Liver (tissue), 9 donors: Measurements from ENCODE around the gene KIF21B. TPM values are rescaled to one million over a fixed set of nuclear protein-coding genes. Genes with fewer than 3 reads are reported as not detected.

Experiments
- DNase-seq: peaks from one replicate; pipeline ENCODE4 v3.0.0-alpha.2; 2017; ENCODE audit warnings: low spot score
- H3K27ac ChIP-seq, 2 donors: one replicate each; pipeline ENCODE4 v1.7.0; 2013; ENCODE audit warnings: inconsistent platforms in 2 of 2, low read length in 2 of 2, control low read depth in 1 of 2, low read depth in 1 of 2, mild to moderate bottlenecking in 1 of 2
- H3K27me3 ChIP-seq, 4 donors: one replicate each; pipeline versions ENCODE4 v1.6.1 to v1.7.0; 2013; ENCODE audit warnings: low read length in 3 of 4, inconsistent platforms in 1 of 4, mild to moderate bottlenecking in 1 of 4, moderate library complexity in 1 of 4; ENCODE audit not compliant: control insufficient read depth in 4 of 4, insufficient read depth in 4 of 4
- H3K36me3 ChIP-seq, 4 donors: one replicate each; pipeline versions ENCODE4 v1.6.1 to v1.7.0; 2013; ENCODE audit warnings: low read length in 3 of 4, mild to moderate bottlenecking in 3 of 4, low read depth in 1 of 4, moderate library complexity in 1 of 4; ENCODE audit not compliant: control insufficient read depth in 4 of 4, insufficient read depth in 3 of 4
- H3K4me1 ChIP-seq, 4 donors: one replicate each; pipeline versions ENCODE4 v1.6.1 to v1.7.0; 2013; ENCODE audit warnings: low read length in 3 of 4, mild to moderate bottlenecking in 3 of 4, moderate library complexity in 1 of 4; ENCODE audit not compliant: control insufficient read depth in 4 of 4, insufficient read depth in 4 of 4
- H3K4me3 ChIP-seq, 3 donors: one replicate each; pipeline versions ENCODE4 v1.6.1 to v1.7.0; 2013; ENCODE audit warnings: low read length in 3 of 3, control low read depth in 1 of 3, low read depth in 1 of 3, mild to moderate bottlenecking in 1 of 3
- H3K9ac ChIP-seq, 2 donors: one replicate each; pipeline ENCODE4 v1.7.0; 2013; ENCODE audit warnings: low read length in 2 of 2, mild to moderate bottlenecking in 2 of 2, moderate library complexity in 2 of 2, control low read depth in 1 of 2, low read depth in 1 of 2
- H3K9me3 ChIP-seq, 4 donors: one replicate each; pipeline versions ENCODE4 v1.6.1 to v1.7.0; 2013; ENCODE audit warnings: low read length in 3 of 4; ENCODE audit not compliant: control insufficient read depth in 4 of 4
- CTCF ChIP-seq: fragments of 150-350 bp; IDR thresholded peaks from 2 replicates; pipeline ENCODE4 v1.5.1; 2017; ENCODE audit warnings: improper control_type of control experiment, low read depth, low read length; ENCODE audit not compliant: missing input control
- EGR1 ChIP-seq, 2 donors: IDR thresholded peaks; 2 replicates each; pipeline ENCODE4 v1.6.1; 2016 to 2018; ENCODE audit warnings: antibody characterized with exemption in 2 of 2, low read depth in 2 of 2
- FOXA1 ChIP-seq: IDR thresholded peaks from 2 replicates; pipeline ENCODE4 v1.6.1; 2016; ENCODE audit warnings: antibody characterized with exemption
- FOXA2 ChIP-seq: IDR thresholded peaks from 2 replicates; pipeline ENCODE4 v1.6.1; 2016; ENCODE audit warnings: antibody characterized with exemption
- GABPA ChIP-seq, 2 donors: IDR thresholded peaks in 1 of 2; conservative IDR thresholded peaks in 1 of 2; 2 replicates each; pipeline ENCODE4 v1.6.1; 2016; ENCODE audit warnings: antibody characterized with exemption in 2 of 2, mild to moderate bottlenecking in 1 of 2, moderate library complexity in 1 of 2
- HNF4A ChIP-seq, 2 donors: conservative IDR thresholded peaks; 2 replicates each; pipeline ENCODE4 v1.6.1; 2016; ENCODE audit warnings: antibody characterized with exemption in 2 of 2, mild to moderate bottlenecking in 2 of 2
- HNF4G ChIP-seq: IDR thresholded peaks from 2 replicates; pipeline ENCODE4 v1.6.1; 2016; ENCODE audit warnings: antibody characterized with exemption
- JUND ChIP-seq, 2 donors: IDR thresholded peaks; 2 replicates each; pipeline ENCODE4 v1.6.1; 2016; ENCODE audit warnings: antibody characterized with exemption in 2 of 2
- NR2F2 ChIP-seq: IDR thresholded peaks from 2 replicates; pipeline ENCODE4 v1.6.1; 2016; ENCODE audit warnings: antibody characterized with exemption
- RAD21 ChIP-seq, 2 donors: IDR thresholded peaks; 2 replicates each; pipeline ENCODE4 v1.6.1; 2016; ENCODE audit warnings: antibody characterized with exemption in 2 of 2, mild to moderate bottlenecking in 2 of 2
- RXRA ChIP-seq, 2 donors: IDR thresholded peaks; 2 replicates each; pipeline ENCODE4 v1.6.1; 2017 to 2018; ENCODE audit warnings: antibody characterized with exemption in 2 of 2, mild to moderate bottlenecking in 1 of 2
- SP1 ChIP-seq: IDR thresholded peaks from 2 replicates; pipeline ENCODE4 v1.6.1; 2018; ENCODE audit warnings: antibody characterized with exemption, mild to moderate bottlenecking
- TAF1 ChIP-seq: conservative IDR thresholded peaks from 2 replicates; pipeline ENCODE4 v1.6.1; 2016; ENCODE audit warnings: antibody characterized with exemption, mild to moderate bottlenecking
- YY1 ChIP-seq: IDR thresholded peaks from 2 replicates; pipeline ENCODE4 v1.6.1; 2016; ENCODE audit warnings: antibody characterized with exemption, mild to moderate bottlenecking
- ZBTB33 ChIP-seq: IDR thresholded peaks from 2 replicates; pipeline ENCODE4 v1.6.1; 2016; ENCODE audit warnings: antibody characterized with exemption
- WGBS: extraction: QIAGEN DNeasy Blood & Tissue Kit; methylation state at CpG from one replicate; pipeline ENCODE4 v1.1.7; 2013; 5-methylcytosine and 5-hydroxymethylcytosine counted together
- polyA plus RNA-seq, 2 donors: library from polyadenylated mRNA; stranded (reverse) in 1 of 2; unstranded in 1 of 2; fragments of 200-250 nt in 1 of 2; fragments of >200 nt in 1 of 2; fragmentation: Nextera tagmentation in 1 of 2; extraction: Ambion mirVana in 1 of 2; gene quantifications; one replicate each; pipeline versions ENCODE4 v1.2.1 to v1.2.3, GENCODE V29; 2013 to 2015
- total RNA-seq, 2 donors: library from RNA; depleted of rRNA; stranded (reverse); fragments of >200 nt; gene quantifications; one replicate each; pipeline ENCODE4 v1.2.3, GENCODE V29; 2014
- TF ChIP-seq, protein P1 (sequence below): IDR thresholded peaks from 2 replicates; pipeline ENCODE4 v1.6.1; 2016; ENCODE audit warnings: antibody characterized with exemption
- TF ChIP-seq, protein P2 (sequence below): IDR thresholded peaks from 2 replicates; pipeline ENCODE4 v1.6.1; 2016; ENCODE audit warnings: antibody characterized with exemption
- TF ChIP-seq, protein P3 (sequence below): IDR thresholded peaks from 2 replicates; pipeline ENCODE4 v1.6.1; 2016; ENCODE audit warnings: antibody characterized with exemption, mild to moderate bottlenecking
- donor health status: healthy.
- donor health status: healthy.
- donor health status: healthy.
- donor health status: healthy.
- donor health status: healthy.

The KIF21B gene
- total and polyA plus RNA-seq, 4 donors: 0.42 to 1.9 (median 1.0) TPM

DNA sequence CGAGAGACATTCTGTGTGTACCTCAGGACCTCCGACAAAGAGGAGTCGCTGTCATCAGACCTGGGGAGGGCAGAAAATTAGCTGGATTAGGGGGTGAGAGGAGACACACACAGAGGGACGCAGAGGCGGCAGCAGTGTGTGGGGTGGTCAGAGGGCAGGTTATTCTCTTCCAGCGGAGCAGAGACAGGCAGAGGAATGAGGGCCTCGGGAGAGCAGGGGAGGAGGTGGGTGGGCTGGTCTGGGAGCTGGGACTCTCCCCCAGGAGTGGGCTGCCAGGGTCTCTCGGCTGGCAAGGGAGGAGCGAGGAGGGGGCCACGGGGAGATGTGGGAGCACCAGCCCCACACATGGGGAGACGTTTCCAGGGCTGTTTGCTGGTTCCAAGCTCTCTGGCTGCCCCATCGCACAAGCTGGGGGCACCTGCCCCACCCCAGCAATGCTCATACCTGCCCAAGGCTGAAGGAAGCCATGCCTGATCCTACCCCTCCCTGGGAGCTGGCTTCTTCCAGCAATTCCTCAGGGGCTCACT lies 40.4 kb downstream of the KIF21B start:
- DNase-seq: no peak
- Histone ChIP-seq H3K4me1 (no peaks in the 10 kb centered on the region), H3K27ac (no peak overlapping the region), H3K4me3 (no peak overlapping the region), H3K9me3 (peaks cover 0 to 2% (median 0%) of the 10 kb centered on the region in 4 donors), H3K27me3 (no peaks in the 10 kb centered on the region), H3K9ac (no peak overlapping the region), H3K36me3 (no peaks in the 10 kb centered on the region)
- TF ChIP-seq HNF4G (no peak), FOXA1 (no peak), SP1 (no peak), EGR1 (IDR thresholded peaks at IDR 0.05; ENCODE audit: low read depth in 2 of 2) (no peak), CTCF (no peak)
- TF ChIP-seq, protein P1, sequence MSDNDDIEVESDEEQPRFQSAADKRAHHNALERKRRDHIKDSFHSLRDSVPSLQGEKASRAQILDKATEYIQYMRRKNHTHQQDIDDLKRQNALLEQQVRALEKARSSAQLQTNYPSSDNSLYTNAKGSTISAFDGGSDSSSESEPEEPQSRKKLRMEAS: no peak
- TF ChIP-seq, protein P2, sequence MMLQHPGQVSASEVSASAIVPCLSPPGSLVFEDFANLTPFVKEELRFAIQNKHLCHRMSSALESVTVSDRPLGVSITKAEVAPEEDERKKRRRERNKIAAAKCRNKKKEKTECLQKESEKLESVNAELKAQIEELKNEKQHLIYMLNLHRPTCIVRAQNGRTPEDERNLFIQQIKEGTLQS: no peak
- 94% methylated on average over 12 of the region's 12 CpGs for WGBS

GRCh38 chr1:200982071-200982945 lies 41.2 kb downstream of the KIF21B start:
- peaks cover 0 to 2% (median 0%) of the 10 kb centered on the region in 4 donors for H3K9me3 ChIP-seq
- 87% methylated on average over 19 of the region's 19 CpGs for WGBS
- no peak for DNase-seq
- H3K27me3 ChIP-seq: no peaks in the 10 kb centered on the region
- H3K36me3 ChIP-seq: no peaks in the 10 kb centered on the region
- no peaks in the 10 kb centered on the region for H3K4me1 ChIP-seq
- TF ChIP-seq RXRA (IDR thresholded peaks at IDR 0.05): no peak
- no peak for TF ChIP-seq HNF4A (conservative IDR thresholded peaks at IDR 0.05)
- TF ChIP-seq TAF1: no peak
- TF ChIP-seq, protein P3, sequence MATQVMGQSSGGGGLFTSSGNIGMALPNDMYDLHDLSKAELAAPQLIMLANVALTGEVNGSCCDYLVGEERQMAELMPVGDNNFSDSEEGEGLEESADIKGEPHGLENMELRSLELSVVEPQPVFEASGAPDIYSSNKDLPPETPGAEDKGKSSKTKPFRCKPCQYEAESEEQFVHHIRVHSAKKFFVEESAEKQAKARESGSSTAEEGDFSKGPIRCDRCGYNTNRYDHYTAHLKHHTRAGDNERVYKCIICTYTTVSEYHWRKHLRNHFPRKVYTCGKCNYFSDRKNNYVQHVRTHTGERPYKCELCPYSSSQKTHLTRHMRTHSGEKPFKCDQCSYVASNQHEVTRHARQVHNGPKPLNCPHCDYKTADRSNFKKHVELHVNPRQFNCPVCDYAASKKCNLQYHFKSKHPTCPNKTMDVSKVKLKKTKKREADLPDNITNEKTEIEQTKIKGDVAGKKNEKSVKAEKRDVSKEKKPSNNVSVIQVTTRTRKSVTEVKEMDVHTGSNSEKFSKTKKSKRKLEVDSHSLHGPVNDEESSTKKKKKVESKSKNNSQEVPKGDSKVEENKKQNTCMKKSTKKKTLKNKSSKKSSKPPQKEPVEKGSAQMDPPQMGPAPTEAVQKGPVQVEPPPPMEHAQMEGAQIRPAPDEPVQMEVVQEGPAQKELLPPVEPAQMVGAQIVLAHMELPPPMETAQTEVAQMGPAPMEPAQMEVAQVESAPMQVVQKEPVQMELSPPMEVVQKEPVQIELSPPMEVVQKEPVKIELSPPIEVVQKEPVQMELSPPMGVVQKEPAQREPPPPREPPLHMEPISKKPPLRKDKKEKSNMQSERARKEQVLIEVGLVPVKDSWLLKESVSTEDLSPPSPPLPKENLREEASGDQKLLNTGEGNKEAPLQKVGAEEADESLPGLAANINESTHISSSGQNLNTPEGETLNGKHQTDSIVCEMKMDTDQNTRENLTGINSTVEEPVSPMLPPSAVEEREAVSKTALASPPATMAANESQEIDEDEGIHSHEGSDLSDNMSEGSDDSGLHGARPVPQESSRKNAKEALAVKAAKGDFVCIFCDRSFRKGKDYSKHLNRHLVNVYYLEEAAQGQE: no peak
- TF ChIP-seq JUND (IDR thresholded peaks at IDR 0.05): no peak
- TF ChIP-seq RAD21 (IDR thresholded peaks at IDR 0.05): no peak
- no peak for TF ChIP-seq NR2F2
- no peak for TF ChIP-seq YY1
- no peak for TF ChIP-seq FOXA1
- TF ChIP-seq, protein P1: no peak
- TF ChIP-seq FOXA2: no peak
- no peak for TF ChIP-seq EGR1 (IDR thresholded peaks at IDR 0.05; ENCODE audit: low read depth in 2 of 2)
- no peak for TF ChIP-seq ZBTB33
- no peak for TF ChIP-seq SP1
- no peak for TF ChIP-seq CTCF
- TF ChIP-seq GABPA (IDR thresholded peaks at IDR 0.05 in 1 of 2, conservative IDR thresholded peaks at IDR 0.05 in 1 of 2): no peak
- H3K4me3 ChIP-seq: no peak overlapping the region
- H3K27ac ChIP-seq: no peak overlapping the region
- no peak overlapping the region for H3K9ac ChIP-seq
